ENCODE data around the gene LEUTX. TPM values are rescaled to one million over a fixed set of nuclear protein-coding genes. Genes with fewer than 3 reads are reported as not detected.

LEUTX gene
- total RNA-seq, 1 donor from 2014 or later, result not detected

GRCh38 chr19:39765091-39766076, 13.3 kb upstream of the LEUTX start:
- Histone ChIP-seq H3K9ac (ENCODE audit: low read depth in 1 of 3, low read length in 3 of 3) (no peak overlapping the region), H3K4me1 (ENCODE audit: control insufficient read depth in 3 of 3, insufficient read depth in 3 of 3, low read length in 3 of 3) (no peaks in the 10 kb centered on the region), H3K27ac (ENCODE audit: low read depth, low read length) (no peak overlapping the region), H3K4me3 (ENCODE audit: low read length in 3 of 3) (no peak overlapping the region), H3K36me3 (ENCODE audit: control insufficient read depth in 3 of 3, insufficient read depth in 3 of 3, low read length in 3 of 3) (no peaks in the 10 kb centered on the region), H3K9me3 (ENCODE audit: control insufficient read depth in 3 of 3, low read length in 3 of 3) (no peaks in the 10 kb centered on the region), H3K27me3 (ENCODE audit: control insufficient read depth in 3 of 3, insufficient read depth in 3 of 3, low read length in 3 of 3) (peaks cover 0 to under 1% (median 0%) of the 10 kb centered on the region in 3 donors)

GRCh38 chr19:39768334-39768733, 10.3 kb upstream of the LEUTX start:
- Histone ChIP-seq H3K9me3 (ENCODE audit: control insufficient read depth in 3 of 3, low read length in 3 of 3) (no peaks in the 10 kb centered on the region), H3K4me3 (ENCODE audit: low read length in 3 of 3) (no peak overlapping the region), H3K36me3 (ENCODE audit: control insufficient read depth in 3 of 3, insufficient read depth in 3 of 3, low read length in 3 of 3) (no peaks in the 10 kb centered on the region), H3K9ac (ENCODE audit: low read depth in 1 of 3, low read length in 3 of 3) (no peak overlapping the region), H3K27me3 (ENCODE audit: control insufficient read depth in 3 of 3, insufficient read depth in 3 of 3, low read length in 3 of 3) (no peaks in the 10 kb centered on the region), H3K4me1 (ENCODE audit: control insufficient read depth in 3 of 3, insufficient read depth in 3 of 3, low read length in 3 of 3) (no peaks in the 10 kb centered on the region), H3K27ac (ENCODE audit: low read depth, low read length) (no peak overlapping the region)

GRCh38 chr19:39768786-39769185, 9.9 kb upstream of the LEUTX start:
- Histone ChIP-seq H3K9me3 (ENCODE audit: control insufficient read depth in 3 of 3, low read length in 3 of 3) (no peaks in the 10 kb centered on the region), H3K27ac (ENCODE audit: low read depth, low read length) (no peak overlapping the region), H3K36me3 (ENCODE audit: control insufficient read depth in 3 of 3, insufficient read depth in 3 of 3, low read length in 3 of 3) (no peaks in the 10 kb centered on the region), H3K9ac (ENCODE audit: low read depth in 1 of 3, low read length in 3 of 3) (no peak overlapping the region), H3K4me3 (ENCODE audit: low read length in 3 of 3) (no peak overlapping the region), H3K4me1 (ENCODE audit: control insufficient read depth in 3 of 3, insufficient read depth in 3 of 3, low read length in 3 of 3) (no peaks in the 10 kb centered on the region), H3K27me3 (ENCODE audit: control insufficient read depth in 3 of 3, insufficient read depth in 3 of 3, low read length in 3 of 3) (no peaks in the 10 kb centered on the region)

GRCh38 chr19:39780894-39781293, 2.2 kb downstream of the LEUTX start:
- Histone ChIP-seq H3K27ac (ENCODE audit: low read depth, low read length) (no peak overlapping the region), H3K4me3 (ENCODE audit: low read length in 3 of 3) (no peak overlapping the region), H3K9me3 (ENCODE audit: control insufficient read depth in 3 of 3, low read length in 3 of 3) (no peaks in the 10 kb centered on the region), H3K27me3 (ENCODE audit: control insufficient read depth in 3 of 3, insufficient read depth in 3 of 3, low read length in 3 of 3) (peaks cover 2 to 7% (median 4%) of the 10 kb centered on the region in 3 donors), H3K4me1 (ENCODE audit: control insufficient read depth in 3 of 3, insufficient read depth in 3 of 3, low read length in 3 of 3) (no peaks in the 10 kb centered on the region), H3K9ac (ENCODE audit: low read depth in 1 of 3, low read length in 3 of 3) (no peak overlapping the region), H3K36me3 (ENCODE audit: control insufficient read depth in 3 of 3, insufficient read depth in 3 of 3, low read length in 3 of 3) (no peaks in the 10 kb centered on the region)

GRCh38 chr19:39788244-39788643, 9.6 kb downstream of the LEUTX start:
- no peak overlapping the region for H3K9ac ChIP-seq (ENCODE audit: low read depth in 1 of 3, low read length in 3 of 3)
- H3K27ac ChIP-seq (ENCODE audit: low read depth, low read length), result no peak overlapping the region
- H3K4me1 ChIP-seq (ENCODE audit: control insufficient read depth in 3 of 3, insufficient read depth in 3 of 3, low read length in 3 of 3), result peaks cover 0 to 2% (median 0%) of the 10 kb centered on the region in 3 donors
- peaks cover 0 to 5% (median 4%) of the 10 kb centered on the region in 3 donors for H3K9me3 ChIP-seq (ENCODE audit: control insufficient read depth in 3 of 3, low read length in 3 of 3)
- H3K36me3 ChIP-seq (ENCODE audit: control insufficient read depth in 3 of 3, insufficient read depth in 3 of 3, low read length in 3 of 3), result no peaks in the 10 kb centered on the region
- no peak overlapping the region for H3K4me3 ChIP-seq (ENCODE audit: low read length in 3 of 3)
- H3K27me3 ChIP-seq (ENCODE audit: control insufficient read depth in 3 of 3, insufficient read depth in 3 of 3, low read length in 3 of 3), result peaks cover 2 to 7% (median 4%) of the 10 kb centered on the region in 3 donors

GRCh38 chr19:39792999-39793546, 14.4 kb downstream of the LEUTX start:
- no peaks in the 10 kb centered on the region for H3K27me3 ChIP-seq (ENCODE audit: control insufficient read depth in 3 of 3, insufficient read depth in 3 of 3, low read length in 3 of 3)

GRCh38 chr19:39795001-39795400, 16.3 kb downstream of the LEUTX start:
- H3K36me3 ChIP-seq (ENCODE audit: control insufficient read depth in 3 of 3, insufficient read depth in 3 of 3, low read length in 3 of 3), result no peaks in the 10 kb centered on the region
- H3K4me3 ChIP-seq (ENCODE audit: low read length in 3 of 3), result no peak overlapping the region
- H3K9ac ChIP-seq (ENCODE audit: low read depth in 1 of 3, low read length in 3 of 3), result no peak overlapping the region
- no peak overlapping the region for H3K27ac ChIP-seq (ENCODE audit: low read depth, low read length)
- H3K4me1 ChIP-seq (ENCODE audit: control insufficient read depth in 3 of 3, insufficient read depth in 3 of 3, low read length in 3 of 3), result peaks cover 0 to 7% (median 5%) of the 10 kb centered on the region in 3 donors
- H3K27me3 ChIP-seq (ENCODE audit: control insufficient read depth in 3 of 3, insufficient read depth in 3 of 3, low read length in 3 of 3), result no peaks in the 10 kb centered on the region
- H3K9me3 ChIP-seq (ENCODE audit: control insufficient read depth in 3 of 3, low read length in 3 of 3), result no peaks in the 10 kb centered on the region

More at GRCh38 chr19:39792999-39793546, 14.4 kb downstream of the LEUTX start:
- Histone ChIP-seq H3K36me3 (ENCODE audit: control insufficient read depth in 3 of 3, insufficient read depth in 3 of 3, low read length in 3 of 3) (no peaks in the 10 kb centered on the region), H3K4me3 (ENCODE audit: low read length in 3 of 3) (peak overlapping the region; percentile 83 to 94 (median 87)), H3K9ac (ENCODE audit: low read depth in 1 of 3, low read length in 3 of 3) (peak overlapping the region in 2 of 3 donors; percentile 45 to 66), H3K4me1 (ENCODE audit: control insufficient read depth in 3 of 3, insufficient read depth in 3 of 3, low read length in 3 of 3) (peaks cover 0 to 7% (median 5%) of the 10 kb centered on the region in 3 donors), H3K9me3 (ENCODE audit: control insufficient read depth in 3 of 3, low read length in 3 of 3) (no peaks in the 10 kb centered on the region), H3K27ac (ENCODE audit: low read depth, low read length) (no peak overlapping the region)

- H3K27me3 ChIP-seq (ENCODE audit: control insufficient read depth in 3 of 3, insufficient read depth in 3 of 3, low read length in 3 of 3), result no peaks in the 10 kb centered on the region
- no peak overlapping the region for H3K9ac ChIP-seq (ENCODE audit: low read depth in 1 of 3, low read length in 3 of 3)
- H3K4me3 ChIP-seq (ENCODE audit: low read length in 3 of 3), result no peak overlapping the region
- no peaks in the 10 kb centered on the region for H3K9me3 ChIP-seq (ENCODE audit: control insufficient read depth in 3 of 3, low read length in 3 of 3)
- no peak overlapping the region for H3K27ac ChIP-seq (ENCODE audit: low read depth, low read length)
- H3K36me3 ChIP-seq (ENCODE audit: control insufficient read depth in 3 of 3, insufficient read depth in 3 of 3, low read length in 3 of 3), result no peaks in the 10 kb centered on the region
- H3K4me1 ChIP-seq (ENCODE audit: control insufficient read depth in 3 of 3, insufficient read depth in 3 of 3, low read length in 3 of 3), result peaks cover 0 to 7% (median 5%) of the 10 kb centered on the region in 3 donors
These were observed 17.4 kb downstream of the LEUTX start for GRCh38 chr19:39796000-39796498.

GRCh38 chr19:39797083-39797482, 18.4 kb downstream of the LEUTX start:
- H3K9ac ChIP-seq (ENCODE audit: low read depth in 1 of 3, low read length in 3 of 3), result no peak overlapping the region
- peaks cover 3 to 12% (median 10%) of the 10 kb centered on the region in 3 donors for H3K4me1 ChIP-seq (ENCODE audit: control insufficient read depth in 3 of 3, insufficient read depth in 3 of 3, low read length in 3 of 3)
- H3K9me3 ChIP-seq (ENCODE audit: control insufficient read depth in 3 of 3, low read length in 3 of 3), result no peaks in the 10 kb centered on the region
- no peak overlapping the region for H3K4me3 ChIP-seq (ENCODE audit: low read length in 3 of 3)
- peaks cover 0 to 1% (median 0%) of the 10 kb centered on the region in 3 donors for H3K27me3 ChIP-seq (ENCODE audit: control insufficient read depth in 3 of 3, insufficient read depth in 3 of 3, low read length in 3 of 3)
- no peak overlapping the region for H3K27ac ChIP-seq (ENCODE audit: low read depth, low read length)
- no peaks in the 10 kb centered on the region for H3K36me3 ChIP-seq (ENCODE audit: control insufficient read depth in 3 of 3, insufficient read depth in 3 of 3, low read length in 3 of 3)

GRCh38 chr19:39802958-39803357, 24.3 kb downstream of the LEUTX start:
- Histone ChIP-seq H3K9ac (ENCODE audit: low read depth in 1 of 3, low read length in 3 of 3) (peak overlapping the region in 2 of 3 donors; percentile 28 to 41), H3K4me3 (ENCODE audit: low read length in 3 of 3) (peak overlapping the region in 1 of 3 donors; percentile 8), H3K27ac (ENCODE audit: low read depth, low read length) (peak overlapping the region; percentile 76), H3K9me3 (ENCODE audit: control insufficient read depth in 3 of 3, low read length in 3 of 3) (no peaks in the 10 kb centered on the region), H3K27me3 (ENCODE audit: control insufficient read depth in 3 of 3, insufficient read depth in 3 of 3, low read length in 3 of 3) (peaks cover 0 to 3% (median 0%) of the 10 kb centered on the region in 3 donors), H3K36me3 (ENCODE audit: control insufficient read depth in 3 of 3, insufficient read depth in 3 of 3, low read length in 3 of 3) (no peaks in the 10 kb centered on the region), H3K4me1 (ENCODE audit: control insufficient read depth in 3 of 3, insufficient read depth in 3 of 3, low read length in 3 of 3) (peaks cover 23 to 35% (median 24%) of the 10 kb centered on the region in 3 donors)

Measured in skeletal muscle tissue (tissue), 4 donors.